Brain microvascular endothelial cell (primary cell): Measurements from ENCODE around the gene CRTC1.
A peak's percentile ranks its signal among the peaks of the same experiment; 100 is the strongest.

Experiments
- DNase-seq: peaks from one replicate; pipeline ENCODE4 v3.0.0-alpha.2; 2020
- H3K27ac ChIP-seq: fragments of 250-450 bp; sonication (Bioruptor Pico); 2 replicates; pipeline ENCODE4 v1.5.1; 2020; ENCODE audit warnings: mild to moderate bottlenecking, moderate library complexity
- H3K27me3 ChIP-seq: fragments of 250-450 bp; sonication (Bioruptor Pico); replicated peaks from 2 replicates; pipeline ENCODE4 v1.5.1; 2020; ENCODE audit warnings: mild to moderate bottlenecking
- H3K36me3 ChIP-seq: fragments of 250-450 bp; sonication (Bioruptor Pico); replicated peaks from 2 replicates; pipeline ENCODE4 v1.5.1; 2020; ENCODE audit warnings: mild to moderate bottlenecking
- H3K4me3 ChIP-seq: 2 replicates; pipeline ENCODE4 v1.5.1; 2011; ENCODE audit warnings: low read depth, mild to moderate bottlenecking, control low read depth, low read length, moderate library complexity
- CTCF ChIP-seq: IDR thresholded peaks from 2 replicates; pipeline ENCODE4 v1.5.1; 2011; ENCODE audit warnings: low read depth, mild to moderate bottlenecking, moderate library complexity, low read length, control low read depth, inconsistent platforms; ENCODE audit errors: missing control alignments
- in situ Hi-C: cut with HindIII; loops from 2 replicates; pipeline ENCODE4 v1.10.0; 2017; ENCODE audit warnings: low sequenced_read_pairs, low pct_ligation_motif_present

Gene CRTC1

GRCh38 chr19:18651300-18651699, 32.2 kb upstream of the CRTC1 start:
- DNase-seq = no peak
- Histone ChIP-seq H3K4me3 (no peak overlapping the region), H3K27ac (peak overlapping the region; percentile 90), H3K36me3 (no peaks in the 10 kb centered on the region), H3K27me3 (no peaks in the 10 kb centered on the region)
- no peak for TF ChIP-seq CTCF
- in situ Hi-C loops = no loop called here

GRCh38 chr19:18651733-18652132, 31.7 kb upstream of the CRTC1 start:
- TF ChIP-seq CTCF = no peak
- Histone ChIP-seq H3K36me3 (no peaks in the 10 kb centered on the region), H3K27ac (no peak overlapping the region), H3K4me3 (no peak overlapping the region), H3K27me3 (no peaks in the 10 kb centered on the region)
- in situ Hi-C loops = no loop called here
- DNase-seq = no peak

GRCh38 chr19:18653853-18654252, 29.6 kb upstream of the CRTC1 start:
- DNase-seq = no peak
- no peak overlapping the region for H3K27ac ChIP-seq
- no peaks in the 10 kb centered on the region for H3K27me3 ChIP-seq
- in situ Hi-C loops = no loop called here
- no peak for TF ChIP-seq CTCF
- H3K36me3 ChIP-seq = no peaks in the 10 kb centered on the region
- no peak overlapping the region for H3K4me3 ChIP-seq

- Histone ChIP-seq H3K4me3 (no peak overlapping the region), H3K36me3 (no peaks in the 10 kb centered on the region), H3K27me3 (no peaks in the 10 kb centered on the region), H3K27ac (no peak overlapping the region)
- TF ChIP-seq CTCF = no peak
- DNase-seq = no peak
- in situ Hi-C loops = no loop called here
Observed at GRCh38 chr19:18654469-18654868, 29.0 kb upstream of the CRTC1 start.

- no peaks in the 10 kb centered on the region for H3K27me3 ChIP-seq
- in situ Hi-C loops = no loop called here
- no peak for DNase-seq
- H3K27ac ChIP-seq = no peak overlapping the region
- no peak overlapping the region for H3K4me3 ChIP-seq
- TF ChIP-seq CTCF = no peak
- no peaks in the 10 kb centered on the region for H3K36me3 ChIP-seq
Observed at GRCh38 chr19:18655173-18655844, 28.2 kb upstream of the CRTC1 start.
